GM21360 (cell line): ENCODE measurements around the gene C2orf68.
"Not testable (repeated sequence)": the region's sequence is repeated elsewhere in the genome, so short reads cannot be mapped to it uniquely, and the experiment has no call there.

Experiments
- ATAC-seq: cut with Tn5 transposase; IDR thresholded peaks from one replicate; pipeline ENCODE4 v1.9.1; 2021; ENCODE audit warnings: mild to moderate bottlenecking, moderate library complexity; ENCODE audit not compliant: unreplicated experiment

The C2orf68 gene

GRCh38 chr2:85583667-85584353 lies 28.1 kb downstream of the C2orf68 start:
- ATAC-seq: no peak

- ATAC-seq: no peak
These were observed 29.4 kb downstream of the C2orf68 start for GRCh38 chr2:85582492-85582891.

GRCh38 chr2:85580206-85580605 lies 31.7 kb downstream of the C2orf68 start:
- no peak for ATAC-seq

GRCh38 chr2:85579266-85579935 lies 32.5 kb downstream of the C2orf68 start:
- ATAC-seq: no peak

- no peak for ATAC-seq
These were observed 33.4 kb downstream of the C2orf68 start for GRCh38 chr2:85578243-85579180.

- ATAC-seq: peak; percentile 46
These were observed 34.3 kb downstream of the C2orf68 start, which contains the start of gene VAMP8 for GRCh38 chr2:85577386-85578242. VAMP8 (plus strand) TSS chr2:85577586; CDS start chr2:85577647, 61 bp downstream.

GRCh38 chr2:85577063-85577385 lies 34.8 kb downstream of the C2orf68 start:
- ATAC-seq: no peak

- ATAC-seq: no peak
These were observed 36.1 kb downstream of the C2orf68 start for GRCh38 chr2:85575739-85576138.

- no peak for ATAC-seq
These were observed 45.6 kb downstream of the C2orf68 start for GRCh38 chr2:85566265-85566664.

- no peak for ATAC-seq
These were observed 47.7 kb downstream of the C2orf68 start for GRCh38 chr2:85564144-85564563.

GRCh38 chr2:85561280-85562212 lies 50.3 kb downstream of the C2orf68 start, which contains the start of gene GGCX:
GGCX (minus strand) TSS chr2:85561493; CDS start chr2:85561428, 65 bp downstream.
- ATAC-seq: peak; percentile 88

GRCh38 chr2:85560812-85561279 lies 51.0 kb downstream of the C2orf68 start:
- ATAC-seq: peak; percentile 21

GRCh38 chr2:85560403-85560726 lies 51.5 kb downstream of the C2orf68 start:
- not testable (repeated sequence) for ATAC-seq

GRCh38 chr2:85558160-85558559 lies 53.7 kb downstream of the C2orf68 start:
- no peak for ATAC-seq

GRCh38 chr2:85557130-85557529 lies 54.7 kb downstream of the C2orf68 start:
- no peak for ATAC-seq
